ENCODE results near the gene CALD1.
A peak's percentile ranks its signal among the peaks of the same experiment; 100 is the strongest.

The CALD1 gene

GRCh38 chr7:134932707-134933370 is 153.4 kb downstream of the CALD1 start:
- intact Hi-C loops (cut with DNase I), result no loop called here
- no peak for DNase-seq

GRCh38 chr7:134933460-134934068 is 154.1 kb downstream of the CALD1 start:
- intact Hi-C loops (cut with DNase I), result no loop called here
- no peak for DNase-seq

- intact Hi-C loops (cut with DNase I), result no loop called here
- no peak for DNase-seq
Measured at GRCh38 chr7:134935701-134936100, 156.3 kb downstream of the CALD1 start.

- intact Hi-C loops (cut with DNase I), result no loop called here
- DNase-seq, result no peak
Measured at GRCh38 chr7:134936893-134937510, 157.6 kb downstream of the CALD1 start.

GRCh38 chr7:134938141-134938540 is 158.7 kb downstream of the CALD1 start:
- no peak for DNase-seq
- intact Hi-C loops (cut with DNase I), result no loop called here

GRCh38 chr7:134939136-134939535 is 159.7 kb downstream of the CALD1 start:
- intact Hi-C loops (cut with DNase I), result no loop called here
- DNase-seq, result no peak

GRCh38 chr7:134940729-134941128 is 161.3 kb downstream of the CALD1 start:
- DNase-seq, result no peak
- intact Hi-C loops (cut with DNase I), result loop anchor here (10.0 kb wide), 1 partner anchor 246 kb away; no protein-coding TSS in a partner anchor

- DNase-seq, result no peak
Measured at GRCh38 chr7:134941185-134941900, 161.9 kb downstream of the CALD1 start.

GRCh38 chr7:134941952-134942351 is 162.5 kb downstream of the CALD1 start:
- intact Hi-C loops (cut with DNase I), result loop anchor here (10.0 kb wide), 1 partner anchor 247 kb away; no protein-coding TSS in a partner anchor
- no peak for DNase-seq

More at GRCh38 chr7:134941185-134941900, 161.9 kb downstream of the CALD1 start:
- intact Hi-C loops (cut with DNase I), result loop anchor here (10.0 kb wide), 1 partner anchor 247 kb away; no protein-coding TSS in a partner anchor

- intact Hi-C loops (cut with DNase I), result loop anchor here (10.0 kb wide), 1 partner anchor 248 kb away; no protein-coding TSS in a partner anchor
Measured at GRCh38 chr7:134942690-134943466, 163.4 kb downstream of the CALD1 start.

GRCh38 chr7:134943785-134944400 is 164.5 kb downstream of the CALD1 start:
- intact Hi-C loops (cut with DNase I), result loop anchor here (10.0 kb wide), 1 partner anchor 249 kb away; no protein-coding TSS in a partner anchor
- peak in 3 of 42 donors; percentile 7 to 57 (median 12) for DNase-seq

More at GRCh38 chr7:134942690-134943466, 163.4 kb downstream of the CALD1 start:
- no peak for DNase-seq

GRCh38 chr7:134945691-134946090 is 166.3 kb downstream of the CALD1 start:
- no peak for DNase-seq
- intact Hi-C loops (cut with DNase I), result loop anchor here (10.0 kb wide), 1 partner anchor 251 kb away; no protein-coding TSS in a partner anchor

- DNase-seq, result peak in 8 of 42 donors; percentile 6 to 41 (median 16)
- intact Hi-C loops (cut with DNase I), result loop anchor here (10.0 kb wide), 1 partner anchor 251 kb away; no protein-coding TSS in a partner anchor
Measured at GRCh38 chr7:134946260-134946659, 166.8 kb downstream of the CALD1 start.

GRCh38 chr7:134947329-134947728 is 167.9 kb downstream of the CALD1 start:
- intact Hi-C loops (cut with DNase I), result loop anchor here (10.0 kb wide), 1 partner anchor 253 kb away; no protein-coding TSS in a partner anchor

GRCh38 chr7:134947831-134948230 is 168.4 kb downstream of the CALD1 start:
- no peak for DNase-seq
- intact Hi-C loops (cut with DNase I), result loop anchor here (10.0 kb wide), 1 partner anchor 253 kb away; no protein-coding TSS in a partner anchor

More at GRCh38 chr7:134947329-134947728, 167.9 kb downstream of the CALD1 start:
- no peak for DNase-seq

GRCh38 chr7:134948246-134948645 is 168.8 kb downstream of the CALD1 start:
- no peak for DNase-seq
- intact Hi-C loops (cut with DNase I), result loop anchor here (10.0 kb wide), 1 partner anchor 253 kb away; no protein-coding TSS in a partner anchor

GRCh38 chr7:134948736-134949135 is 169.3 kb downstream of the CALD1 start:
- intact Hi-C loops (cut with DNase I), result loop anchor here (10.0 kb wide), 1 partner anchor 254 kb away; no protein-coding TSS in a partner anchor
- no peak for DNase-seq

GRCh38 chr7:134949171-134949570 is 169.7 kb downstream of the CALD1 start:
- intact Hi-C loops (cut with DNase I), result loop anchor here (10.0 kb wide), 1 partner anchor 254 kb away; no protein-coding TSS in a partner anchor
- no peak for DNase-seq
